Activated CD4-positive, alpha-beta T cell treated with anti-CD3 and anti-CD28 coated beads, Interleukin-2, Interleukin-4, amounts not matched to agents 100 ng/mL and 50 ng/mL, durations not matched to agents 16 hours and 8 hours (primary cell): ENCODE data around the gene VGF.
A peak's percentile ranks its signal among the peaks of the same experiment; 100 is the strongest.

Source experiments
- DNase-seq: peaks from one replicate; pipeline ENCODE4 v3.0.0-alpha.2; 2020; ENCODE audit warnings: low spot score

Gene VGF

GRCh38 chr7:101165958-101166647 lies 734 bp upstream of the VGF start:
- DNase-seq, result no peak

GRCh38 chr7:101164071-101164840 lies 1.1 kb downstream of the VGF start:
- no peak for DNase-seq

- peak; percentile 52 for DNase-seq
Observed at GRCh38 chr7:101163279-101164070, 1.9 kb downstream of the VGF start.

- peak; percentile 33 for DNase-seq
Observed at GRCh38 chr7:101162551-101163278, 2.7 kb downstream of the VGF start.

GRCh38 chr7:101161692-101162471 lies 3.5 kb downstream of the VGF start:
- no peak for DNase-seq

GRCh38 chr7:101160910-101161309 lies 4.5 kb downstream of the VGF start:
- no peak for DNase-seq

GRCh38 chr7:101159696-101160674 lies 5.4 kb downstream of the VGF start:
- DNase-seq, result no peak

GRCh38 chr7:101156866-101157589 lies 8.3 kb downstream of the VGF start:
- no peak for DNase-seq

GRCh38 chr7:101156277-101156676 lies 9.1 kb downstream of the VGF start:
- no peak for DNase-seq

- DNase-seq, result no peak
Observed at GRCh38 chr7:101155303-101155702, 10.1 kb downstream of the VGF start.

- DNase-seq, result no peak
Observed at GRCh38 chr7:101154693-101155102, 10.7 kb downstream of the VGF start.

- peak; percentile 95 for DNase-seq
Observed at GRCh38 chr7:101153969-101154692, 11.2 kb downstream of the VGF start, which contains the start of gene AP1S1. Gene AP1S1 (plus strand): TSS chr7:101154476. CDS start chr7:101154515, 39 bp downstream.

- DNase-seq, result no peak
Observed at GRCh38 chr7:101151908-101152651, 13.3 kb downstream of the VGF start.

- no peak for DNase-seq
Observed at GRCh38 chr7:101140746-101141382, 24.5 kb downstream of the VGF start.

GRCh38 chr7:101140339-101140699 lies 25.1 kb downstream of the VGF start:
- DNase-seq, result no peak

GRCh38 chr7:101138213-101138870 lies 27.0 kb downstream of the VGF start:
- peak; percentile 91 for DNase-seq
